ENCODE measurements around the gene SORCS2. TPM values are rescaled to one million over a fixed set of nuclear protein-coding genes. Genes with fewer than 3 reads are reported as not detected.

SORCS2 gene
- total and polyA plus RNA-seq, 2 experiments from 2014 or later: 0.92 to 6.9 TPM

DNA sequence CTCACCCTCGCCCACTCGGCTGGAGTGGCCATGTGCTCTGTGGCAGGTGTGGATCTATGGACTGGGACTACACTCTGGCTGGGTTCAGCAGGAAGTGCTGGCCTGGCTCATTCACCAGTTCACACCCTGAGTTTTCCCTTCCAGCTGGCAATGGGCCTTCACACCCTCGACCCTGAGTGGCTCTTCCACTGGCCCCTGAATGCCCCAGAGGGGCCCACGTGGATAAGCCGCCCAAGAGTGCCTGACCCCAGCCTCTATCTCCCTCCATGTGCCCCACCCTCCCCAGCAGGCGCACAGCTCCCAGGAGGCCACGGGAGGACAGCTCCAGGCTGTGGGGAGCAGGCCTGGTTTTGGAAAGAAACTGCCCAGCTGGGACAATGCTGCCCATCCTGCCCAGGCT lies 513.3 kb downstream of the SORCS2 start:
- Histone ChIP-seq H3K27me3 (no peaks in the 10 kb centered on the region), H3K4me3 (no peak overlapping the region), H3K27ac (no peak overlapping the region), H3K36me3 (no peaks in the 10 kb centered on the region), H3K4me1 (ENCODE audit: low read depth) (no peaks in the 10 kb centered on the region), H3K9me3 (ENCODE audit: low read depth) (no peaks in the 10 kb centered on the region)
- no peak for DNase-seq (ENCODE audit: low read depth in 1 of 2, low spot score in 1 of 2)
- no peak for TF ChIP-seq CTCF (IDR thresholded peaks at IDR 0.05; ENCODE audit: low read depth, low read length)

GRCh38 chr4:7708238-7708637 lies 515.9 kb downstream of the SORCS2 start:
- no peak overlapping the region for H3K27ac ChIP-seq
- no peak for DNase-seq (ENCODE audit: low read depth in 1 of 2, low spot score in 1 of 2)
- TF ChIP-seq CTCF (IDR thresholded peaks at IDR 0.05; ENCODE audit: low read depth, low read length): no peak
- H3K4me3 ChIP-seq: no peak overlapping the region
- no peaks in the 10 kb centered on the region for H3K36me3 ChIP-seq
- H3K4me1 ChIP-seq (ENCODE audit: low read depth): no peaks in the 10 kb centered on the region
- H3K9me3 ChIP-seq (ENCODE audit: low read depth): no peaks in the 10 kb centered on the region
- no peaks in the 10 kb centered on the region for H3K27me3 ChIP-seq

DNA sequence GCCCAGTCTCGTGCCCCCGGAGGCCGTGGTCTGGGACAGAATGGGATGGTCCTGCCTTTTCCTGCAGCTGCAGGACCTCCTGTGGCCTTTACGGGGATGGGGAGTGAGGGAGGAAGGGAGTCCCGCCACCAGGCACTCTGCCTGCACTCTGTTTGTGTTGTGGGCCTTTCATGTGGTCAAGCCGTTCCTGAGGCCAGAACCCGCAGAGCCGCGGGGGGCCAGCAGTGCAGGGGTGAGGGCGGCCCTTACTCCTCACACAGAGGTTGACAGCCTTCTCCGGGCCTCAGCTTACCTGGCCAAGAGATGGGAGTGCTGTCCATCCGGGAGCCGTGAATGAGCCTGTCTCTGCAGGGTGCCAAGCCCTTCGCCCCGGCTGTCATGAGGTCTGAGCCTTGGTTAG lies 516.6 kb downstream of the SORCS2 start:
- Histone ChIP-seq H3K9me3 (ENCODE audit: low read depth) (no peaks in the 10 kb centered on the region), H3K4me1 (ENCODE audit: low read depth) (no peaks in the 10 kb centered on the region), H3K4me3 (no peak overlapping the region), H3K36me3 (no peaks in the 10 kb centered on the region), H3K27me3 (no peaks in the 10 kb centered on the region), H3K27ac (no peak overlapping the region)
- TF ChIP-seq CTCF (IDR thresholded peaks at IDR 0.05; ENCODE audit: low read depth, low read length): no peak
- DNase-seq (ENCODE audit: low read depth in 1 of 2, low spot score in 1 of 2): peak in 1 of 2 donors; percentile 7

GRCh38 chr4:7709431-7709830 lies 517.1 kb downstream of the SORCS2 start:
- DNase-seq (ENCODE audit: low read depth in 1 of 2, low spot score in 1 of 2): no peak
- no peak overlapping the region for H3K27ac ChIP-seq
- no peak for TF ChIP-seq CTCF (IDR thresholded peaks at IDR 0.05; ENCODE audit: low read depth, low read length)
- H3K4me1 ChIP-seq (ENCODE audit: low read depth): no peaks in the 10 kb centered on the region
- H3K36me3 ChIP-seq: no peaks in the 10 kb centered on the region
- no peaks in the 10 kb centered on the region for H3K27me3 ChIP-seq
- H3K4me3 ChIP-seq: no peak overlapping the region
- H3K9me3 ChIP-seq (ENCODE audit: low read depth): no peaks in the 10 kb centered on the region

- Histone ChIP-seq H3K36me3 (no peaks in the 10 kb centered on the region), H3K27me3 (no peaks in the 10 kb centered on the region)
- no peak for TF ChIP-seq CTCF (IDR thresholded peaks at IDR 0.05; ENCODE audit: low read depth, low read length)
Observed at GRCh38 chr4:7710126-7710525, 517.8 kb downstream of the SORCS2 start.

More at GRCh38 chr4:7710126-7710525, 517.8 kb downstream of the SORCS2 start:
- no peak for DNase-seq (ENCODE audit: low read depth in 1 of 2, low spot score in 1 of 2)
- Histone ChIP-seq H3K9me3 (ENCODE audit: low read depth) (no peaks in the 10 kb centered on the region), H3K4me1 (ENCODE audit: low read depth) (no peaks in the 10 kb centered on the region), H3K27ac (no peak overlapping the region), H3K4me3 (no peak overlapping the region)

Data from cardiac muscle cell (in vitro differentiated cells and primary cell).